ENCODE data around the gene TFF2. TPM values are rescaled to one million over a fixed set of nuclear protein-coding genes. Genes with fewer than 3 reads are reported as not detected.

The TFF2 gene
- total RNA-seq, 2 experiments from 2014 or later = not detected

- peaks cover 45% of the 10 kb centered on the region for H3K27me3 Mint-ChIP-seq
- H3K27ac Mint-ChIP-seq = peak overlapping the region; percentile 3
- peaks cover 9% of the 10 kb centered on the region for H3K9me3 Mint-ChIP-seq
- no peak overlapping the region for H3K4me3 Mint-ChIP-seq
- DNase-seq (no peak), ATAC-seq (ENCODE audit: low read depth) (no peak)
- POLR2A ChIA-PET = no interaction called here
- H3K36me3 Mint-ChIP-seq = peaks cover 6% of the 10 kb centered on the region
- H3K4me1 Mint-ChIP-seq = no peaks in the 10 kb centered on the region
Measured at GRCh38 chr21:42330380-42331371, 20.1 kb downstream of the TFF2 start.

GRCh38 chr21:42324896-42325295 lies 25.9 kb downstream of the TFF2 start:
- no peak overlapping the region for H3K27ac Mint-ChIP-seq

GRCh38 chr21:42321845-42322244 lies 28.9 kb downstream of the TFF2 start:
- no peak for ATAC-seq (ENCODE audit: low read depth)
- Mint-ChIP-seq H3K9me3 (no peaks in the 10 kb centered on the region), H3K4me1 (peaks cover 4% of the 10 kb centered on the region), H3K36me3 (no peaks in the 10 kb centered on the region), H3K4me3 (no peak overlapping the region), H3K27ac (no peak overlapping the region), H3K27me3 (peaks cover 18% of the 10 kb centered on the region)
- DNase-seq = no peak
- POLR2A ChIA-PET = no interaction called here

More at GRCh38 chr21:42324896-42325295, 25.9 kb downstream of the TFF2 start:
- H3K4me1 Mint-ChIP-seq = peaks cover 1% of the 10 kb centered on the region
- no peak for DNase-seq
- no peaks in the 10 kb centered on the region for H3K9me3 Mint-ChIP-seq
- POLR2A ChIA-PET = no interaction called here
- no peak overlapping the region for H3K4me3 Mint-ChIP-seq
- no peak for ATAC-seq (ENCODE audit: low read depth)
- no peaks in the 10 kb centered on the region for H3K36me3 Mint-ChIP-seq
- peaks cover 38% of the 10 kb centered on the region for H3K27me3 Mint-ChIP-seq

- Mint-ChIP-seq H3K27me3 (peaks cover 12% of the 10 kb centered on the region), H3K4me3 (no peak overlapping the region), H3K27ac (no peak overlapping the region), H3K4me1 (peaks cover 4% of the 10 kb centered on the region), H3K36me3 (no peaks in the 10 kb centered on the region), H3K9me3 (no peaks in the 10 kb centered on the region)
- no peak for ATAC-seq (ENCODE audit: low read depth)
- DNase-seq = no peak
- POLR2A ChIA-PET = no interaction called here
Measured at GRCh38 chr21:42321231-42321630, 29.6 kb downstream of the TFF2 start.

- H3K4me3 Mint-ChIP-seq = no peak overlapping the region
- no peaks in the 10 kb centered on the region for H3K9me3 Mint-ChIP-seq
- no peak for ATAC-seq (ENCODE audit: low read depth)
- no peaks in the 10 kb centered on the region for H3K36me3 Mint-ChIP-seq
- peaks cover 4% of the 10 kb centered on the region for H3K4me1 Mint-ChIP-seq
- DNase-seq = no peak
- peaks cover 12% of the 10 kb centered on the region for H3K27me3 Mint-ChIP-seq
- H3K27ac Mint-ChIP-seq = no peak overlapping the region
- POLR2A ChIA-PET = no interaction called here
Measured at GRCh38 chr21:42320791-42321190, 30.0 kb downstream of the TFF2 start.

- ATAC-seq (ENCODE audit: low read depth) (no peak), DNase-seq (no peak)
- POLR2A ChIA-PET = no interaction called here
- Mint-ChIP-seq H3K36me3 (no peaks in the 10 kb centered on the region), H3K9me3 (no peaks in the 10 kb centered on the region), H3K4me3 (no peak overlapping the region), H3K27me3 (peaks cover 12% of the 10 kb centered on the region), H3K27ac (no peak overlapping the region), H3K4me1 (peaks cover 4% of the 10 kb centered on the region)
Measured at GRCh38 chr21:42319851-42320572, 30.8 kb downstream of the TFF2 start.

GRCh38 chr21:42319376-42319775 lies 31.4 kb downstream of the TFF2 start:
- Mint-ChIP-seq H3K4me3 (no peak overlapping the region), H3K27me3 (peaks cover 7% of the 10 kb centered on the region), H3K36me3 (no peaks in the 10 kb centered on the region), H3K27ac (no peak overlapping the region), H3K4me1 (peaks cover 4% of the 10 kb centered on the region), H3K9me3 (no peaks in the 10 kb centered on the region)
- ATAC-seq (ENCODE audit: low read depth) (no peak), DNase-seq (no peak)
- POLR2A ChIA-PET = no interaction called here

- H3K27me3 Mint-ChIP-seq = no peaks in the 10 kb centered on the region
- ATAC-seq (ENCODE audit: low read depth) (no peak), DNase-seq (no peak)
- H3K9me3 Mint-ChIP-seq = no peaks in the 10 kb centered on the region
- no peaks in the 10 kb centered on the region for H3K36me3 Mint-ChIP-seq
- H3K27ac Mint-ChIP-seq = no peak overlapping the region
- H3K4me3 Mint-ChIP-seq = no peak overlapping the region
- peaks cover 4% of the 10 kb centered on the region for H3K4me1 Mint-ChIP-seq
- POLR2A ChIA-PET = no interaction called here
Measured at GRCh38 chr21:42317826-42318746, 32.7 kb downstream of the TFF2 start.

GRCh38 chr21:42317341-42317741 lies 33.5 kb downstream of the TFF2 start:
- Mint-ChIP-seq H3K4me3 (no peak overlapping the region), H3K36me3 (no peaks in the 10 kb centered on the region), H3K4me1 (peaks cover 4% of the 10 kb centered on the region), H3K9me3 (no peaks in the 10 kb centered on the region), H3K27ac (no peak overlapping the region), H3K27me3 (no peaks in the 10 kb centered on the region)
- POLR2A ChIA-PET = interaction anchor here (0.6 kb wide), 1 partner anchor 1647 kb away, joined by 5 read pairs; no protein-coding TSS in a partner anchor
- no peak for DNase-seq
- ATAC-seq (ENCODE audit: low read depth) = no peak

- Mint-ChIP-seq H3K36me3 (no peaks in the 10 kb centered on the region), H3K9me3 (no peaks in the 10 kb centered on the region), H3K27ac (no peak overlapping the region), H3K4me1 (peaks cover 4% of the 10 kb centered on the region), H3K4me3 (no peak overlapping the region), H3K27me3 (no peaks in the 10 kb centered on the region)
- no peak for ATAC-seq (ENCODE audit: low read depth)
- no peak for DNase-seq
- POLR2A ChIA-PET = interaction anchor here (0.6 kb wide), 1 partner anchor 1647 kb away, joined by 5 read pairs; no protein-coding TSS in a partner anchor
Measured at GRCh38 chr21:42316891-42317290, 33.9 kb downstream of the TFF2 start.

- no peak within 1 kb of the TSS for H3K27ac Mint-ChIP-seq
- H3K36me3 Mint-ChIP-seq = no peaks in the 10 kb centered on the region
- no peak within 1 kb of the TSS for H3K4me3 Mint-ChIP-seq
- DNase-seq = no peak
- POLR2A ChIA-PET = no interaction called here
- peaks cover 4% of the 10 kb centered on the region for H3K4me1 Mint-ChIP-seq
- H3K9me3 Mint-ChIP-seq = no peaks in the 10 kb centered on the region
- no peaks in the 10 kb centered on the region for H3K27me3 Mint-ChIP-seq
- ATAC-seq (ENCODE audit: low read depth) = no peak
Measured at GRCh38 chr21:42315296-42315891, 35.4 kb downstream of the TFF2 start, which contains the start of gene TFF3. TSS of gene TFF3 (minus strand) at chr21:42315409. CDS start at chr21:42315374, 35 bp downstream.

- no peaks in the 10 kb centered on the region for H3K9me3 Mint-ChIP-seq
- POLR2A ChIA-PET = no interaction called here
Measured at GRCh38 chr21:42314616-42315295, 36.0 kb downstream of the TFF2 start.

More at GRCh38 chr21:42314616-42315295, 36.0 kb downstream of the TFF2 start:
- no peaks in the 10 kb centered on the region for H3K27me3 Mint-ChIP-seq
- peaks cover 2% of the 10 kb centered on the region for H3K4me1 Mint-ChIP-seq
- DNase-seq (no peak), ATAC-seq (ENCODE audit: low read depth) (no peak)
- H3K27ac Mint-ChIP-seq = no peak overlapping the region
- H3K36me3 Mint-ChIP-seq = no peaks in the 10 kb centered on the region
- H3K4me3 Mint-ChIP-seq = no peak overlapping the region

Data from activated naive CD8-positive, alpha-beta T cell treated with anti-CD3 and anti-CD28 coated beads, Interleukin-2, amount 10 ng/mL, durations not matched to agents 7 days and 5 days (primary cell).